ENCODE measurements around the gene SRP72. TPM values are rescaled to one million over a fixed set of nuclear protein-coding genes. Genes with fewer than 3 reads are reported as not detected.

Gene SRP72
- total RNA-seq, 1 experiment from 2014 or later: 348 TPM

GRCh38 chr4:56512166-56512565 is 44.7 kb downstream of the SRP72 start:
- Mint-ChIP-seq H3K9me3 (ENCODE audit: unreplicated experiment) (peaks cover 12% of the 10 kb centered on the region), H3K36me3 (ENCODE audit: insufficient read depth, unreplicated experiment) (no peaks in the 10 kb centered on the region), H3K4me1 (ENCODE audit: insufficient read depth, unreplicated experiment) (peaks cover 5% of the 10 kb centered on the region), H3K4me3 (ENCODE audit: unreplicated experiment) (no peak overlapping the region), H3K27me3 (ENCODE audit: insufficient read depth, unreplicated experiment) (no peaks in the 10 kb centered on the region), H3K27ac (ENCODE audit: low read depth, unreplicated experiment) (no peak overlapping the region)
- no TSS peak for BruUV-seq (replicated peaks)
- intact Hi-C loops (cut with micrococcal nuclease): no loop called here
- POLR2A ChIA-PET: no interaction called here
- CTCF ChIA-PET: interaction anchor here (0.6 to 0.7 kb wide), 2 partner anchors 80 to 170 kb away, joined by 4 read pairs; no protein-coding TSS in a partner anchor
- DNase-seq (ENCODE audit: unreplicated experiment): no peak
- no peak for TF ChIP-seq CTCF (IDR thresholded peaks at IDR 0.05; ENCODE audit: unreplicated experiment)

- Mint-ChIP-seq H3K9me3 (ENCODE audit: unreplicated experiment) (peaks cover 12% of the 10 kb centered on the region), H3K36me3 (ENCODE audit: insufficient read depth, unreplicated experiment) (no peaks in the 10 kb centered on the region), H3K27me3 (ENCODE audit: insufficient read depth, unreplicated experiment) (no peaks in the 10 kb centered on the region), H3K4me3 (ENCODE audit: unreplicated experiment) (no peak overlapping the region), H3K27ac (ENCODE audit: low read depth, unreplicated experiment) (no peak overlapping the region), H3K4me1 (ENCODE audit: insufficient read depth, unreplicated experiment) (peaks cover 5% of the 10 kb centered on the region)
- CTCF ChIA-PET: interaction anchor here (1.2 kb wide), 1 partner anchor 48 kb away, joined by 3 read pairs; no protein-coding TSS in a partner anchor
- POLR2A ChIA-PET: interaction anchor here (0.5 to 1.2 kb wide), 2 partner anchors 14 to 42 kb away, joined by 3 read pairs; no protein-coding TSS in a partner anchor
- TF ChIP-seq CTCF (IDR thresholded peaks at IDR 0.05; ENCODE audit: unreplicated experiment): no peak
- no TSS peak for BruUV-seq (replicated peaks)
- no peak for DNase-seq (ENCODE audit: unreplicated experiment)
- intact Hi-C loops (cut with micrococcal nuclease): no loop called here
Measured at GRCh38 chr4:56513517-56513916, 46.1 kb downstream of the SRP72 start.

- no peak for TF ChIP-seq CTCF (IDR thresholded peaks at IDR 0.05; ENCODE audit: unreplicated experiment)
- ChIA-PET POLR2A (interaction anchor here (0.5 to 0.7 kb wide), 4 partner anchors 43 to 119 kb away, joined by 3 to 5 read pairs (median 3); no protein-coding TSS in a partner anchor), CTCF (interaction anchor here (3.6 kb wide), 1 partner anchor 14 kb away, joined by 25 read pairs; no protein-coding TSS in a partner anchor)
- Mint-ChIP-seq H3K9me3 (ENCODE audit: unreplicated experiment) (no peaks in the 10 kb centered on the region), H3K4me3 (ENCODE audit: unreplicated experiment) (no peak overlapping the region), H3K27ac (ENCODE audit: low read depth, unreplicated experiment) (no peak overlapping the region), H3K36me3 (ENCODE audit: insufficient read depth, unreplicated experiment) (no peaks in the 10 kb centered on the region), H3K4me1 (ENCODE audit: insufficient read depth, unreplicated experiment) (no peaks in the 10 kb centered on the region), H3K27me3 (ENCODE audit: insufficient read depth, unreplicated experiment) (no peaks in the 10 kb centered on the region)
- peak; percentile 71 for DNase-seq (ENCODE audit: unreplicated experiment)
- intact Hi-C loops (cut with micrococcal nuclease): no loop called here
- BruUV-seq (replicated peaks): no TSS peak
Measured at GRCh38 chr4:56530269-56531148, 63.1 kb downstream of the SRP72 start.

GRCh38 chr4:56531149-56531770 is 63.8 kb downstream of the SRP72 start:
- intact Hi-C loops (cut with micrococcal nuclease): no loop called here
- CTCF ChIA-PET: no interaction called here

More at GRCh38 chr4:56531149-56531770, 63.8 kb downstream of the SRP72 start:
- no TSS peak for BruUV-seq (replicated peaks)
- no peak for DNase-seq (ENCODE audit: unreplicated experiment)
- Mint-ChIP-seq H3K36me3 (ENCODE audit: insufficient read depth, unreplicated experiment) (no peaks in the 10 kb centered on the region), H3K27ac (ENCODE audit: low read depth, unreplicated experiment) (no peak overlapping the region), H3K9me3 (ENCODE audit: unreplicated experiment) (no peaks in the 10 kb centered on the region), H3K4me3 (ENCODE audit: unreplicated experiment) (no peak overlapping the region), H3K27me3 (ENCODE audit: insufficient read depth, unreplicated experiment) (no peaks in the 10 kb centered on the region), H3K4me1 (ENCODE audit: insufficient read depth, unreplicated experiment) (no peaks in the 10 kb centered on the region)
- POLR2A ChIA-PET: interaction anchor here (0.5 to 0.7 kb wide), 2 partner anchors 44 to 118 kb away, joined by 3 to 5 read pairs; no protein-coding TSS in a partner anchor
- TF ChIP-seq CTCF (IDR thresholded peaks at IDR 0.05; ENCODE audit: unreplicated experiment): no peak

Data from MCF 10A (cell line).